Keratinocyte (primary cell): Measurements from ENCODE around the gene CLDN3. TPM values are rescaled to one million over a fixed set of nuclear protein-coding genes. Genes with fewer than 3 reads are reported as not detected.
A peak's percentile ranks its signal among the peaks of the same experiment; 100 is the strongest.

Experiments used
- DNase-seq: peaks from one replicate; pipeline ENCODE4 v3.0.0-alpha.2; 2011; ENCODE audit warnings: low read depth, missing footprints, low spot score
- FAIRE-seq: peaks from 2 replicates; lab custom pipeline; 2011; peaks lifted over from hg19 to GRCh38; lab: Jason Lieb, UNC
- H2AFZ ChIP-seq: 2 replicates; pipeline ENCODE4 v1.6.0; 2012; ENCODE audit warnings: low read length, control low read depth, inconsistent platforms; ENCODE audit not compliant: control insufficient read depth
- H3K27ac ChIP-seq: 2 replicates; pipeline ENCODE4 v1.5.1; 2011; ENCODE audit warnings: low read length; ENCODE audit not compliant: control insufficient read depth, insufficient read depth
- H3K27me3 ChIP-seq: 3 replicates; pipeline ENCODE4 v1.6.0; 2011; ENCODE audit warnings: low read length; ENCODE audit not compliant: control insufficient read depth, insufficient read depth; ENCODE audit errors: extremely low read depth
- H3K36me3 ChIP-seq, 2 experiments: 2 replicates in 1 of 2; 3 replicates in 1 of 2; pipeline ENCODE4 v1.5.1; 2011; ENCODE audit warnings: low read length in 2 of 2, mild to moderate bottlenecking in 1 of 2; ENCODE audit not compliant: control insufficient read depth in 2 of 2, insufficient read depth in 2 of 2; ENCODE audit errors: extremely low read depth in 1 of 2
- H3K4me1 ChIP-seq: 3 replicates; pipeline ENCODE4 v1.5.1; 2011; ENCODE audit warnings: low read length; ENCODE audit not compliant: control insufficient read depth, insufficient read depth; ENCODE audit errors: extremely low read depth
- H3K4me2 ChIP-seq: 3 replicates; pipeline ENCODE4 v1.6.0; 2011; ENCODE audit warnings: low read depth, low read length; ENCODE audit not compliant: control insufficient read depth, insufficient read depth; ENCODE audit errors: extremely low read depth
- H3K4me3 ChIP-seq, 3 experiments: fragments of 200-600 bp in 1 of 3; sonication (generic) in 1 of 3; 2 replicates in 2 of 3; 3 replicates in 1 of 3; pipeline ENCODE4 v1.5.1; 2011 to 2016; ENCODE audit warnings: low read length in 3 of 3, mild to moderate bottlenecking in 3 of 3, control low read depth in 2 of 3, inconsistent platforms in 1 of 3, low read depth in 1 of 3, mixed read lengths in 1 of 3, mixed run types in 1 of 3, moderate library complexity in 1 of 3; ENCODE audit not compliant: control insufficient read depth in 2 of 3, insufficient read depth in 2 of 3; ENCODE audit errors: extremely low read depth in 1 of 3
- H3K79me2 ChIP-seq: 2 replicates; pipeline ENCODE4 v1.6.0; 2012; ENCODE audit warnings: low read length; ENCODE audit not compliant: control insufficient read depth, insufficient read depth
- H3K9ac ChIP-seq: 3 replicates; pipeline ENCODE4 v1.6.0; 2011; ENCODE audit warnings: low read length; ENCODE audit not compliant: control insufficient read depth, insufficient read depth; ENCODE audit errors: extremely low read depth
- H3K9me1 ChIP-seq: 3 replicates; pipeline ENCODE4 v1.6.0; 2011; ENCODE audit warnings: low read length; ENCODE audit not compliant: control insufficient read depth, insufficient read depth; ENCODE audit errors: extremely low read depth
- H3K9me3 ChIP-seq: 2 replicates; pipeline ENCODE4 v1.5.1; 2012; ENCODE audit warnings: low read depth, low read length; ENCODE audit not compliant: control insufficient read depth
- H4K20me1 ChIP-seq: 3 replicates; pipeline ENCODE4 v1.6.0; 2011; ENCODE audit warnings: low read length; ENCODE audit not compliant: control insufficient read depth, insufficient read depth; ENCODE audit errors: extremely low read depth
- EZH2 ChIP-seq: IDR thresholded peaks from one replicate; pipeline ENCODE4 v1.6.1; 2012; ENCODE audit warnings: inconsistent platforms, mild to moderate bottlenecking, low read length, moderate library complexity
- dilution Hi-C: fragments of 300-500 bp; cut with MboI; formaldehyde crosslinking; loops from one replicate; pipeline ENCODE4 v1.7.0; 2020; ENCODE audit warnings: low sequenced_read_pairs; ENCODE audit not compliant: extremely low pct_ligation_motif_present
- polyA plus RNA-seq, 5 experiments: library from polyadenylated mRNA; depleted of rRNA in 3 of 5; stranded (reverse) in 3 of 5; stranded (forward) in 1 of 5; unstranded in 1 of 5; fragments of >200 nt; gene quantifications; 1 replicate in 1 of 5; 2 replicates in 3 of 5; 3 replicates in 1 of 5; pipeline versions ENCODE4 v1.2.1 to v1.2.3, GENCODE V29; 2011 to 2012; ENCODE audit warnings: missing spikeins in 2 of 5, low read depth in 1 of 5, low replicate concordance in 1 of 5
- TF ChIP-seq, protein P1 (sequence below), 3 experiments: IDR thresholded peaks in 1 of 3; conservative IDR thresholded peaks in 1 of 3; optimal IDR thresholded peaks in 1 of 3; 2 replicates in 2 of 3; 3 replicates in 1 of 3; pipeline versions ENCODE3 to v1.5.1; 2011; ENCODE audit warnings: low read length in 3 of 3, mild to moderate bottlenecking in 3 of 3, moderate library complexity in 2 of 3, control low read depth in 1 of 3, inconsistent platforms in 1 of 3; ENCODE audit not compliant: insufficient read depth in 2 of 3; ENCODE audit errors: extremely low read depth in 1 of 3

The CLDN3 gene
- polyA plus RNA-seq, 1 donor (not counting 4 experiments of a cell fraction or from before 2014, with no cell fraction given): not detected

DNA sequence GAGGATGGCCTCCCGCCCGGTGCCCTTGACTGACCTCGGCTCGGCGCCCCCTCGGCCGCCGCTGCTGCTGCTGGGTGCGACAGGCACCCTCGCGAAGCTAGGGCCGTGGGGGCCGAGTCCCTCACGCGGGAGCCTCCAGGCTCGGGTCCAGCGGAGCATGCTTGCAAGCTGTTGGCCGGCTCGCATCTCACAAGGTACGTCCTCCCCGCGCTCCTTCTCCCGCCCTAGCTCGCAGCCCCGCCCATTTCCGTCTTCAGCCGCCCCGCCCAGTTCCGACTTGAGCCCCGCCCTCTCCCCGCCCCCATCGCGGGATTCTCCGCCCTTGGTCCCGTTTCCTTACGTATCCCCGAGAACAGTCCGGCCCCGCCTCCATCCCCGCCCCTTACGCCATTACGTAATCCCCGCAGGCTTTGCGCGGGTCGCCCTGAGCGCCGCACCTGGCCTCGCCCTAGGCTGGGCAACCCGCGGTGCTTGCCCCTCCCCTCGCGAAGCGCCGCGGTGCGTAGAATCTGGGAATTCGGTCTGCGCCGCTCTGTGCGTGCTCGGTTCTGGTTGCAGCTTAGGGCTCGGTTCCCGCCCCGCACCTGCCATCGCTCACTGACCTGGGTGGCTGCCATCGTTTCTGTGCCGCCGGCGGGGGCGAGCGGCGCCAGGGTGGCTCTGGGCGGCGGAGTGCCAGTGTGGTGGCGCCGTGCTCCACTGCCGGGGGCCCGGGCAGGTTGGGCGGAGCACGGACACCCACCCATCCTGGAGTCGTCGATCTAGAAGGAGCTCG lies 31.3 kb downstream of the CLDN3 start, which contains the start of gene ABHD11:
TSS of gene ABHD11 (minus strand) at position 191 of the 775 bp plus-strand sequence. CDS start at position 159, 32 bp downstream.
- peak within 1 kb of the TSS; percentile 91 for H2AFZ ChIP-seq
- DNase-seq (peak; percentile 84), FAIRE-seq (peak; percentile 49)
- H3K4me1 ChIP-seq: peaks cover 20% of the 10 kb centered on the region
- peaks cover 2% of the 10 kb centered on the region for H4K20me1 ChIP-seq
- H3K9me1 ChIP-seq: no peaks in the 10 kb centered on the region
- dilution Hi-C loops: no loop called here
- H3K27me3 ChIP-seq: no peaks in the 10 kb centered on the region
- no peak for TF ChIP-seq EZH2
- TF ChIP-seq, protein P1, sequence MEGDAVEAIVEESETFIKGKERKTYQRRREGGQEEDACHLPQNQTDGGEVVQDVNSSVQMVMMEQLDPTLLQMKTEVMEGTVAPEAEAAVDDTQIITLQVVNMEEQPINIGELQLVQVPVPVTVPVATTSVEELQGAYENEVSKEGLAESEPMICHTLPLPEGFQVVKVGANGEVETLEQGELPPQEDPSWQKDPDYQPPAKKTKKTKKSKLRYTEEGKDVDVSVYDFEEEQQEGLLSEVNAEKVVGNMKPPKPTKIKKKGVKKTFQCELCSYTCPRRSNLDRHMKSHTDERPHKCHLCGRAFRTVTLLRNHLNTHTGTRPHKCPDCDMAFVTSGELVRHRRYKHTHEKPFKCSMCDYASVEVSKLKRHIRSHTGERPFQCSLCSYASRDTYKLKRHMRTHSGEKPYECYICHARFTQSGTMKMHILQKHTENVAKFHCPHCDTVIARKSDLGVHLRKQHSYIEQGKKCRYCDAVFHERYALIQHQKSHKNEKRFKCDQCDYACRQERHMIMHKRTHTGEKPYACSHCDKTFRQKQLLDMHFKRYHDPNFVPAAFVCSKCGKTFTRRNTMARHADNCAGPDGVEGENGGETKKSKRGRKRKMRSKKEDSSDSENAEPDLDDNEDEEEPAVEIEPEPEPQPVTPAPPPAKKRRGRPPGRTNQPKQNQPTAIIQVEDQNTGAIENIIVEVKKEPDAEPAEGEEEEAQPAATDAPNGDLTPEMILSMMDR (optimal IDR thresholded peaks at IDR 0.05 in 1 of 3, IDR thresholded peaks at IDR 0.05 in 1 of 3, conservative IDR thresholded peaks at IDR 0.05 in 1 of 3; ENCODE audit: extremely low read depth in 1 of 3, insufficient read depth in 2 of 3, low read length in 3 of 3): no peak
- peak within 1 kb of the TSS; percentile 91 for H3K9ac ChIP-seq
- peaks cover 6% of the 10 kb centered on the region for H3K79me2 ChIP-seq
- H3K27ac ChIP-seq: peak within 1 kb of the TSS; percentile 78
- no peaks in the 10 kb centered on the region for H3K9me3 ChIP-seq
- peak within 1 kb of the TSS; percentile 82 to 87 (median 83) for H3K4me3 ChIP-seq
- peak within 1 kb of the TSS; percentile 97 for H3K4me2 ChIP-seq
- H3K36me3 ChIP-seq: peaks cover 5 to 10% of the 10 kb centered on the region in 2 experiments

DNA sequence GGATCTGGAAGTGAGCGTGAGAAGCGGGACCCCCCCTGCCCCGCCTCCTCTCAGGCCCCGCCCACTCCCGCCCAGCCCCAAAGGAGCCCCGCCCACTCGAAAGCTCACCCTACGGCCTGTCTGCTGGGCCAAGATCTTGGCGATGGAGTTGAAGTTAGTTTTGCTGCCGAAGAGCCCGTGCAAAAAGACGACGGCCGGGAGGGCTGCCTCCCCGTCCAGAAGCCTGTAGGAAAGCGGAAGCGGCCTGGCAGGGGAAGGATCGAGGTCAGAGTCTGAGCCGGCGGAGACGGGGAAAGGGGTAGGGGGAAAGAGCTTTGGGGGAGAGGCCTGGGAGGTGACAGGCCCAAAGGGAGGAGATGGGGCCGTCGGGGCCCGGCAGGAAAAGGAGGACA lies 31.9 kb downstream of the CLDN3 start:
- Histone ChIP-seq H3K4me2 (peak overlapping the region; percentile 74), H4K20me1 (peaks cover 2% of the 10 kb centered on the region), H3K79me2 (peaks cover 6% of the 10 kb centered on the region), H3K36me3 (peaks cover 5 to 10% of the 10 kb centered on the region in 2 experiments), H3K4me1 (peaks cover 17% of the 10 kb centered on the region), H3K9me1 (no peaks in the 10 kb centered on the region), H2AFZ (peak overlapping the region; percentile 83), H3K27ac (peak overlapping the region; percentile 63), H3K27me3 (no peaks in the 10 kb centered on the region), H3K9me3 (no peaks in the 10 kb centered on the region), H3K4me3 (peak overlapping the region; percentile 76 to 82 (median 82)), H3K9ac (peak overlapping the region; percentile 79)
- TF ChIP-seq EZH2: no peak
- TF ChIP-seq, protein P1 (optimal IDR thresholded peaks at IDR 0.05 in 1 of 3, IDR thresholded peaks at IDR 0.05 in 1 of 3, conservative IDR thresholded peaks at IDR 0.05 in 1 of 3; ENCODE audit: extremely low read depth in 1 of 3, insufficient read depth in 2 of 3, low read length in 3 of 3): no peak
- DNase-seq (no peak), FAIRE-seq (no peak)
- dilution Hi-C loops: no loop called here
